Measurements from ENCODE around the gene THAP10.
"Not testable (repeated sequence)": the region's sequence is repeated elsewhere in the genome, so short reads cannot be mapped to it uniquely, and the experiment has no call there.

The THAP10 gene

GRCh38 chr15:70892002-70892911 is at the start of gene THAP10, which contains the start of gene LRRC49:
TSS of gene THAP10 (minus strand) at chr15:70892433. CDS start at chr15:70892272, 161 bp downstream.
TSS of gene LRRC49 (plus strand) at chr15:70892826. CDS start at chr15:70892895, 69 bp downstream.
- peak; percentile 28 to 51 (median 28) for DNase-seq (ENCODE audit: low read depth in 3 of 3)

- DNase-seq (ENCODE audit: low read depth in 3 of 3), result no peak
Measured at GRCh38 chr15:70936326-70936725, 44.1 kb upstream of the THAP10 start.

GRCh38 chr15:70935631-70936030 is 43.4 kb upstream of the THAP10 start:
- no peak for DNase-seq (ENCODE audit: low read depth in 3 of 3)

- DNase-seq (ENCODE audit: low read depth in 3 of 3), result no peak
Measured at GRCh38 chr15:70933411-70933810, 41.2 kb upstream of the THAP10 start.

GRCh38 chr15:70932397-70932796 is 40.2 kb upstream of the THAP10 start:
- DNase-seq (ENCODE audit: low read depth in 3 of 3), result no peak

GRCh38 chr15:70931821-70932220 is 39.6 kb upstream of the THAP10 start:
- DNase-seq (ENCODE audit: low read depth in 3 of 3), result no peak

- not testable (repeated sequence) for DNase-seq (ENCODE audit: low read depth in 3 of 3)
Measured at GRCh38 chr15:70926914-70927313, 34.7 kb upstream of the THAP10 start.

GRCh38 chr15:70923311-70924080 is 31.3 kb upstream of the THAP10 start:
- DNase-seq (ENCODE audit: low read depth in 3 of 3), result no peak

GRCh38 chr15:70922119-70922518 is 29.9 kb upstream of the THAP10 start:
- no peak for DNase-seq (ENCODE audit: low read depth in 3 of 3)

- DNase-seq (ENCODE audit: low read depth in 3 of 3), result no peak
Measured at GRCh38 chr15:70920981-70921696, 28.9 kb upstream of the THAP10 start.

GRCh38 chr15:70917955-70918354 is 25.7 kb upstream of the THAP10 start:
- no peak for DNase-seq (ENCODE audit: low read depth in 3 of 3)

- DNase-seq (ENCODE audit: low read depth in 3 of 3), result no peak
Measured at GRCh38 chr15:70916531-70916930, 24.3 kb upstream of the THAP10 start.

- DNase-seq (ENCODE audit: low read depth in 3 of 3), result no peak
Measured at GRCh38 chr15:70912187-70912586, 20.0 kb upstream of the THAP10 start.

GRCh38 chr15:70910958-70911357 is 18.7 kb upstream of the THAP10 start:
- DNase-seq (ENCODE audit: low read depth in 3 of 3), result no peak

- no peak for DNase-seq (ENCODE audit: low read depth in 3 of 3)
Measured at GRCh38 chr15:70907784-70908471, 15.7 kb upstream of the THAP10 start.

GRCh38 chr15:70906842-70907241 is 14.6 kb upstream of the THAP10 start:
- no peak for DNase-seq (ENCODE audit: low read depth in 3 of 3)

- no peak for DNase-seq (ENCODE audit: low read depth in 3 of 3)
Measured at GRCh38 chr15:70902107-70902506, 9.9 kb upstream of the THAP10 start.

- no peak for DNase-seq (ENCODE audit: low read depth in 3 of 3)
Measured at GRCh38 chr15:70892912-70893560, 803 bp upstream of the THAP10 start.

- DNase-seq (ENCODE audit: low read depth in 3 of 3), result no peak
Measured at GRCh38 chr15:70882361-70882760, 9.9 kb downstream of the THAP10 start.

- DNase-seq (ENCODE audit: low read depth in 3 of 3), result no peak
Measured at GRCh38 chr15:70880781-70881180, 11.5 kb downstream of the THAP10 start.

GRCh38 chr15:70879401-70879800 is 12.8 kb downstream of the THAP10 start:
- no peak for DNase-seq (ENCODE audit: low read depth in 3 of 3)
